DOHH2 (cell line): ENCODE measurements around the gene KCNMA1.

ENCODE experiments used
- EZH2phosphoT487 ChIP-seq: fragments of 200-600 bp; sonication (generic); IDR thresholded peaks from 2 replicates; pipeline ENCODE4 v1.6.1; 2017; ENCODE audit warnings: borderline replicate concordance, mild to moderate bottlenecking, antibody characterized with exemption, low read length, moderate library complexity, mixed read lengths
- TF ChIP-seq, protein P1 (sequence below): fragments of 200-600 bp; sonication (generic); IDR thresholded peaks from one replicate; pipeline ENCODE4 v1.5.1; 2014; ENCODE audit warnings: antibody characterized with exemption, mild to moderate bottlenecking, low read depth, low read length; ENCODE audit not compliant: poor library complexity, severe bottlenecking

DNA sequence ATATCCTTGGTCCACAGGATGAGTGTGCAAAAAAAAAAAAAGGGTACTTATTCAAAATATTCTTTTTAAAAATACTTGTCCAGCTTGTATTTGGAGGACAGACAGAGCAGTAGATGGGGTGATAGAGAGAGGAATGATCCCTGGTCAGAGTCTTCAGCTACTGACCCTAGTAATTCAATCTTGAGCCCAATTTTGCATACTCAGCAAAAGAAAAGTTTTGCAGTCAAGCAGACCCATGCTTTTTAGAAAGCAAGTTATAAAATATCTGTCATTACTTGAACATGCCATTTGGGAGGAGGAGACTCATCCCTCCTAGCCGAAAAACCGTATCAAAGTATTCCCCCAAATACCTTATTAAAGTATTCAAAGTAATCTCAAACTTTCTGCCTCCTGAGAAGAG is 585.0 kb downstream of the KCNMA1 start:
- TF ChIP-seq, protein P1, sequence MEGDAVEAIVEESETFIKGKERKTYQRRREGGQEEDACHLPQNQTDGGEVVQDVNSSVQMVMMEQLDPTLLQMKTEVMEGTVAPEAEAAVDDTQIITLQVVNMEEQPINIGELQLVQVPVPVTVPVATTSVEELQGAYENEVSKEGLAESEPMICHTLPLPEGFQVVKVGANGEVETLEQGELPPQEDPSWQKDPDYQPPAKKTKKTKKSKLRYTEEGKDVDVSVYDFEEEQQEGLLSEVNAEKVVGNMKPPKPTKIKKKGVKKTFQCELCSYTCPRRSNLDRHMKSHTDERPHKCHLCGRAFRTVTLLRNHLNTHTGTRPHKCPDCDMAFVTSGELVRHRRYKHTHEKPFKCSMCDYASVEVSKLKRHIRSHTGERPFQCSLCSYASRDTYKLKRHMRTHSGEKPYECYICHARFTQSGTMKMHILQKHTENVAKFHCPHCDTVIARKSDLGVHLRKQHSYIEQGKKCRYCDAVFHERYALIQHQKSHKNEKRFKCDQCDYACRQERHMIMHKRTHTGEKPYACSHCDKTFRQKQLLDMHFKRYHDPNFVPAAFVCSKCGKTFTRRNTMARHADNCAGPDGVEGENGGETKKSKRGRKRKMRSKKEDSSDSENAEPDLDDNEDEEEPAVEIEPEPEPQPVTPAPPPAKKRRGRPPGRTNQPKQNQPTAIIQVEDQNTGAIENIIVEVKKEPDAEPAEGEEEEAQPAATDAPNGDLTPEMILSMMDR, result no peak
- TF ChIP-seq EZH2phosphoT487, result no peak
